ENCODE measurements around the gene CAMKMT.

CAMKMT gene

DNA sequence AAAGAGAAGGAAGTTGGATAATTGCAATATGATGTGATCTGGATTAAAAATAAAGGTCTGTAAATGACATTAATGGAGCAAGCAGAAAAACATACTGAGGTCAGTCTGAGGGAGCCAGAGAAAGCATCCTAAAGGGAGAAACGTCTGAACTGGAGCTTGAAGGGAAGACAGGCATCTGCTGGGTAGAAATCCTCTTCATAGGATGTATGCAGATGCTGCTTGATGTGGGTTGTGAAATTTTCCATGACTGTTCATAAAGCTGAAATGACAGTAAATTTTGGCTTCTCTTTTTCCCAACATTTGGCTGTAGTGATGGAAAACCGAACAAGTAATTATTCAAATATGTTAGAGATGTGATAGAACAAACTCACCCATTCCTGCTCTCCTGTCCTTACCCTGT, 287.6 kb downstream of the CAMKMT start:
- peak; percentile 7 for DNase-seq (ENCODE audit: low read depth)

DNA sequence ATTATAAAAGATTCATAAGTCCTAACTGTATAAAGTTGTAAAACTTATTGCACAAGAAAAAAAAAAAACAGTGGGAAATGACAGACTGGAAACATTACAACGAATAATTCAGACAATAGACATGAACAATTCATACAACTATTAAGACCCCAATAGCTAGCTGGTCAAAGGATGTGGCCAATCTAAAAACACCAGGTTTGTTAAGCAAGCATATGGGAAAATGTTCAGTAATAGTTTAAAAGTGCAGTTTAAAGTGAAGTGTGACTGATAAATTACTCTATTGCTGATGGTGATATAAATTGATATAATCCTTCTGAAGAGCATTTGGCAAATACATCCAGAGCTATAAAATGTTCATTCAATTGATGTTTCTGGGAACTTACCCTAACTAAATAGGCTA, 289.0 kb downstream of the CAMKMT start:
- DNase-seq (ENCODE audit: low read depth) = no peak

DNA sequence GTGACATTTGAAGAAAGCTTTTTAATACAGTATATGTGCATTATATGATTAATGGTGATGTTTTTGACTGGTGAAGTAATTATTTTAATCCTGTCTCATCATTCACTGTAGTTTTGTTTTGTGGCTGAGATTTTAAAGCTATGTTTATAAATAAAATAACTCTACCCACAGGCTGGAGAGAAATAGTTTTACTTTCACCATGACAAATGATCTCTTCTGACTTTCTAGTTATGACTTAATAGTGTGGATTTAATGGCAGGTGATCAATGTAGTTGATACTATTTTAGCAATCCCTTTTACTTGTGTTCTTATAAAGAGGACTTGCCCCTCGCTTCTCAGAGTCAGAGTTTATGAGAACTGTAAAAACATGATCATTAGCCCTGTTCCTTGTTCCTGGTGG, 290.2 kb downstream of the CAMKMT start:
- no peak for DNase-seq (ENCODE audit: low read depth)

- DNase-seq (ENCODE audit: low read depth) = no peak
Observed at GRCh38 chr2:44652701-44653100, 291.0 kb downstream of the CAMKMT start.

GRCh38 chr2:44655401-44655864, 293.7 kb downstream of the CAMKMT start:
- no peak for DNase-seq (ENCODE audit: low read depth)

DNA sequence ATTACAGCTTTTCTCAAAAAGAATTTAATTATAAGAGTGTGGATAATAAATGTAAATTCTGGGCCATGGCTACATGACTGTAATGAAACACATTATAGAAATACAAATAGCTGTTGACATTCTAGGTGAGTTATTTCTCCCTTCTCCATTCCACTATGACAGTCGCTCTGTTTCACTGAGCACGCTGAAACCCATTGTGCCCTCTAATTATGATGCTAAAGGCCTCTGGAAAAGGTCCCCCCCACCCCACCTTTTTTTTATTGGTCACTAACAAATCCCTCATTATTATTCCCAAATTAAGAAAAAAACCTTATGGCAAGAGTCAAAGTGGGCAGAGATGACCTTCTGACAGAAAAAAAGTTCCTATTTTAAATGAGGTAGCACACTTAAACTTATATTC, 294.7 kb downstream of the CAMKMT start:
- no peak for DNase-seq (ENCODE audit: low read depth)

GRCh38 chr2:44663471-44664073, 301.8 kb downstream of the CAMKMT start:
- no peak for DNase-seq (ENCODE audit: low read depth)

- DNase-seq (ENCODE audit: low read depth) = peak; percentile 15
Observed at GRCh38 chr2:44668336-44668735, 306.6 kb downstream of the CAMKMT start.

DNA sequence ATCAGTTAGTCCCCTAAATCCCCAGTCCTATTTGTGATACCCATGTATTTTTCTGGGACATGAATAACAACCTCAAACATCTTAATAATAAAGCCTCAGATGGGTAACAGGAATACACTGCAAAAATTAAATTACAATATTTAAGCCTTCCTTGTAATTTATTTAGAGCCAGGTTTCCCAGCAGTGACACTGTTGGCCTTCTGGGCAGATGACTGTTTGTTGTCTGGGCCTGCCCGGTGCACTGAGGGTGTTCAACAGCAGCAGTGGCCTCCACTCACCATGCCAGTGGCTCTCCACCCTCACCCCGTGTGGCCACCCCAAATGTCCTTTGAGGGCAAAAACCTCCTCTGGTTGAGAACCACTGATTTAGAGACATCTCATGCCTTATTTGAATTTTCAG, 309.5 kb downstream of the CAMKMT start:
- no peak for DNase-seq (ENCODE audit: low read depth)

- no peak for DNase-seq (ENCODE audit: low read depth)
Observed at GRCh38 chr2:44671916-44672315, 310.2 kb downstream of the CAMKMT start.

GRCh38 chr2:44672431-44672830, 310.7 kb downstream of the CAMKMT start:
- no peak for DNase-seq (ENCODE audit: low read depth)

DNA sequence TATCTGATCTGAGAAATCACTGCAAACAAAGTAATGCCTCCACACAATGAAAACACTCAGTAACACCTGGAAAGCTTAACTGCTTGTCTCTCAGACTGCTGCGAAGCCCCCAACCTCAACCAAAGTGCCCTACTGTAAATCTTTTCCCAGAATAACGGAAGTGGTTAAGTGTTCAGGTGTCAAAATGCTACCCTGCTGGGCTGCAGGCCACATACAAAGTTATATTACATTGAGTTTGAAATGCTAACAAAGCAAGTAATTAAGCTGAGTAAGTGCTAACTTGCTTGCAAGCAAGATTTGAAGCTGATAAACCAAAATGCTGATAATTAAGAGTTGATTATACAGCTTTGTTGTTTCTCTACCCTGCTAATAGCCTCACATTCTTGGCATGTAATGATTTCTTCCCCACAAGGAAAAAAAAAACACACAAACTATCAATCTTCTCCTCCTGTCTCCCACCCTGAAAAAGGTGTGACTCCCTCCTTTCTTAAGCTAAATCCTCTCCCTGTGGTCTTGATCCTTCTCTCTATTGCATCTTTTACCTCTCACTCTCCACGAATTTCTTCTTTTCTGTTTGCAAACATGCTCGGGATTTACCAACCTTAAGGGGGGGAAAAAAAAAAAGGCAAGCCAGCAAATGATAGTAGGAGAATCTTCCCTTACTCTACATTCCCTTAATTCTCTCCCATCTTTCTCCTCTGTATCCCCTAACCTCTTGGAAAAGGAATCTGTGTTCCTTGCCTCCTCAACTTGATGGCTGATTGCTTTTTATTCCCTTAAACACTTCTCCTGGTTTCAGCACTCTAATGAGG, 312.9 kb downstream of the CAMKMT start:
- DNase-seq (ENCODE audit: low read depth) = no peak

DNA sequence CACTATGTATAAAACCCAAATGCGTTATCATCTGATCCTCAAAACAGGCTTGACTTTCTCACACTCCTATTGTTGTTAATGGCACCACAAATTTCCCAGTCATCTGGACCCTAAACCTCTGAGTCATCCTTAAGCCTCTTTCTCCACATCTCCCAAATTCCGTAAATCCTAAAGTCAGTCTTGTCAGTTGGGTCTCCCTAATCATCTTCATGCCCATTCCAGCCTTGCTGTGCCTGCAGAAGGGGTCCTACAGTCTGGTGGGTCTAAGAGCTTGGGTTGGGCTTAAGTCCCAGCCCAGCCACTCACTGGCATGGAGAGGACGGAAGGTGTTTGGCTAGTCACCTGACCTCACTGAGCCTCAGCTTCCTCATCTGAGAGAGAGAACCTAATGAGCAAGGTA, 314.6 kb downstream of the CAMKMT start:
- DNase-seq (ENCODE audit: low read depth) = no peak

GRCh38 chr2:44679584-44679983, 317.8 kb downstream of the CAMKMT start:
- no peak for DNase-seq (ENCODE audit: low read depth)

GRCh38 chr2:44679990-44680389, 318.2 kb downstream of the CAMKMT start:
- DNase-seq (ENCODE audit: low read depth) = no peak

- no peak for DNase-seq (ENCODE audit: low read depth)
Observed at GRCh38 chr2:44680424-44680971, 318.8 kb downstream of the CAMKMT start.

GRCh38 chr2:44680983-44681531, 319.3 kb downstream of the CAMKMT start:
- DNase-seq (ENCODE audit: low read depth) = no peak

DNA sequence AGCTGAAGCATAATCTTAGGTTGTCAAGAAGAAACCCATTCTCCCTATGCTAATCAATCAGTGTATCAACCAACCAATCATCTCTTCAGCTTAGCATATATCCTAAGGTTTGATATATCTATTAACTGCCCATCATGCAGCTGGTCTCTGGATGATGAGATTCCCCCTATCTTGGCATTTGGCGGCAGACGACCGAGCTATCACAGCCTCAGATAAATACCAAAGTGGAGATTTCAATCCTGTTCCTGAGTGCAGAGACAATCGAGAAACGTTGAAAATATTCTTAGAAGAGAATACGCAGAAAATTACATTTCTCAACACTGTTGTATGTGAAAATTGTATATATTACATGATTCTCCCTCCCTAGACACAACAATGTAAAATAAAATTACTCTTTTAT, 320.7 kb downstream of the CAMKMT start:
- no peak for DNase-seq (ENCODE audit: low read depth)

DNA sequence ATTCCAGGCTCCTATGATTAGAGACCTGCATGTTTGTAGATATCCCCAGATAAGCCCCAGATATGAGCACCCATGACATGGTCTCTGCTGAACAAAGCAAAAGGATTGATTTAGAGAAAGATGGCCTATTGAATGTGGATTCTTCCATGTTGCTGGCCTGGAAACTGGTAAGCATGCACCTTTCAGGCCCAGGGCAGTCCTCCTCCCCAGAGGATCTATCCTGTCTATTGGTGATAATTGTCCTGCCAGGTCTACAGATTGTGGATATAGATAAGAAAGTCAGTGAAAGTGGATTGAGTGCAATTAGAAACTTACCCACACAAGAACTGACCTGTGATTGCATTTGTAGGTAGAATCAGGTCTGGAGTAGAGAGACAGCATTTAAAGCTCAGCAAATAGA, 322.8 kb downstream of the CAMKMT start:
- DNase-seq (ENCODE audit: low read depth) = no peak

GRCh38 chr2:44686561-44686960, 324.8 kb downstream of the CAMKMT start:
- DNase-seq (ENCODE audit: low read depth) = peak; percentile 16

DNA sequence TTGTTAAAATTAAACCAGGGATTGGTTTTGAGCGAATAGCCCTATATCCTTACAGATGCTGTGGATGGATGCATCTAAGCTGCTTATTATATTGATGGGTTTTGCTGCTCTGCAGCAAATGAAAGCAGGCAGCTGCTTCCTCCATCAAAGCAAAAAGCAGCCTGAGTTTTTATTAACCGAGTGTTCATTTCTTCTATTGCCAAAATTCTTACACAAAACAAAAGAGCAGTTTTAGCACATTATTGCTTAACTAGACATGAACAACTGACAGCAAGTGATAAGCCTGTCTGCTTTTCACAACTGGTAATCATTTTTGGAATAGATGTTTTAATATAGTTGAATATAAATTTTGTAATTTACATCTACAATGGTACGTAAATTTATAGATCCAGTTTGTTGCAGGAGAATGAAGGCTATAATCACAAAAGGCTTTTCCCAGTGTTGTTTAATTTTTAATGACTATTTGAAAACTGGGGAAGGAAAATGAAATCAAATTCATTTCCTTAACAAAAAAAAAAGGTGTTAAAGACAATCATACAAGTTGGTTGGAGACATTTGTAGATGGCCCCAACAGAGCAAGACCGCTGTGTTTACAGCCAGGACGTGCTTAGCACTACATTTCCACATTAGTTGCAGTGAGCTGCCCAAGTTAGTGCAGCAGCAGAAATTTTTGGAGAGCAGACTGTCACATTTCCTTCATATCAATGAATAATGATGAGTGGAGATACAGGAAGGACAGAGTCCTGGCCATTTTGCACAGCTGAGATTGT, 326.1 kb downstream of the CAMKMT start:
- no peak for DNase-seq (ENCODE audit: low read depth)

DNA sequence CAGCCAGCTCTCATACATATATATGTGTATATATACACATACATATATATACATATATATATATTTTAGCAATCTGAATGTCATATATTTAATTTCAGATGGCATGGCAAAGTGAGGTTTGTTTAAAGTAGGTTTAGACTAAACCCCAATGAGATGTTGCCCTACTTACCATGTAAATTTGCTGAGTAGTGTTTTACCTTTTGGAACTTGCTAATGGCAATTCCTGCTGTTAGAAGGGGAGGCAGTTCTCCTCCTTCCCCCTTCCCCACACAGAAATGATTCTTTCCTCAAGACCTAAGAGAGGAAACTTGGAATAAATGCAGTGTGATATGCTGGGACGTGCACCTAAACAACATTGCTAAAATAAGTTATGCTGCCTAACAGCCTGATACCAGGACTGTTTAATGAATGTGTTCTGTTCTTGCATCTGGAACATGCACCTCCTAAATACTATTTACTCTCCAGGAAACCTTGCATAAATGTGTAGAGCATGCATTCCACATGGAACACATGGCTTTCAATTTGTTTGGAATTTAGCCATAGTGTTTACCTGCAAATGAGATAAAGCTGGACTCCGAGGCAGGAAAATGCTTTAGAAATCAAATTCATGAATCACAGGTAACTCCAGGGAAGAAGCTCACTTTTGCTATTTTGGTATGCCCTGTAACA, 326.8 kb downstream of the CAMKMT start:
- no peak for DNase-seq (ENCODE audit: low read depth)

All from EH (cell line).